HepG2 (cell line): Measurements from ENCODE around the gene NDUFB5.

ENCODE experiments used
- CEBPB ChIP-seq: IDR thresholded peaks from 2 replicates; pipeline ENCODE4 v1.6.1; 2011; ENCODE audit warnings: low read depth, low read length, improper control_type of control experiment, borderline replicate concordance
- CHD2 ChIP-seq: IDR thresholded peaks from 2 replicates; pipeline ENCODE4 v1.6.1; 2011; ENCODE audit warnings: low read depth, low read length, improper control_type of control experiment
- CTCF ChIP-seq: sonication (generic); formaldehyde crosslinking; IDR thresholded peaks from 2 replicates; pipeline ENCODE4 v1.5.0; 2020; ENCODE audit warnings: mild to moderate bottlenecking, missing genetic modification reagents, moderate library complexity
- MAX ChIP-seq: IDR thresholded peaks from 2 replicates; pipeline ENCODE4 v1.6.1; 2012; ENCODE audit warnings: inconsistent platforms
- NFAT5 ChIP-seq: sonication (generic); formaldehyde crosslinking; IDR thresholded peaks from 2 replicates; pipeline ENCODE4 v1.4.0; 2020; ENCODE audit warnings: missing genetic modification reagents
- PLRG1 ChIP-seq: fragments of 450-650 bp; conservative IDR thresholded peaks from 2 replicates; pipeline ENCODE4 v1.6.1; 2016
- POLR2AphosphoS5 ChIP-seq: IDR thresholded peaks from 2 replicates; pipeline ENCODE4 v1.6.1; 2012; ENCODE audit warnings: low read depth, low read length
- SRSF9 ChIP-seq: fragments of 200-400 bp; formaldehyde crosslinking; IDR thresholded peaks from 2 replicates; pipeline ENCODE4 v1.6.1; 2018; ENCODE audit warnings: borderline replicate concordance, mild to moderate bottlenecking, low read depth, low read length; ENCODE audit not compliant: insufficient read depth, poor library complexity, severe bottlenecking
- SUZ12 ChIP-seq: fragments of 150-350 bp; IDR thresholded peaks from 2 replicates; pipeline ENCODE4 v1.6.1; 2014; ENCODE audit warnings: low read depth, low read length
- TF ChIP-seq, protein P1 (sequence below): sonication (generic); formaldehyde crosslinking; IDR thresholded peaks from 2 replicates; pipeline ENCODE4 v1.5.1; 2020; ENCODE audit warnings: missing genetic modification reagents, mild to moderate bottlenecking, borderline replicate concordance

DNA sequence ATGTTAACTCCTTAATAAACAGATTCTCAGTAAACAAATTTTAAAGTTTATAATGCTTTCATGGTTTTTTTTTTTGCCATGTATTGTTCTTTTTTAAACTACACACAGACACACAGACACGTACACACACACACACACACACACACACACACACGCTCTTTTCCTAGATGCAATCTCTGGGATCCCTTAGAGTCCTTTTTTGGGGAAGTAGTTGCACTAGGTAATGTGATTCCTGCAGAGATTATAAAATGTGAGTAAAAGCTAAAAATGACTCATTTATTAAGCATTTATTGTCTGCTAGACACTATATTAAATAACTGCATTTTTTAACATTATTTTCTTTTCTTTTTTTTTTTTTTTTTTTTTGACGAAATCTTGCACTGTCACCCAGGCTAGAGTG, 19.9 kb downstream of the NDUFB5 start:
- TF ChIP-seq NFAT5 (CRISPR knock-in tag) (no peak), SRSF9 (no peak), CHD2 (no peak), CTCF (no peak), SUZ12 (no peak), CEBPB (no peak), PLRG1 (no peak), MAX (no peak), POLR2AphosphoS5 (no peak)
- TF ChIP-seq, protein P1, sequence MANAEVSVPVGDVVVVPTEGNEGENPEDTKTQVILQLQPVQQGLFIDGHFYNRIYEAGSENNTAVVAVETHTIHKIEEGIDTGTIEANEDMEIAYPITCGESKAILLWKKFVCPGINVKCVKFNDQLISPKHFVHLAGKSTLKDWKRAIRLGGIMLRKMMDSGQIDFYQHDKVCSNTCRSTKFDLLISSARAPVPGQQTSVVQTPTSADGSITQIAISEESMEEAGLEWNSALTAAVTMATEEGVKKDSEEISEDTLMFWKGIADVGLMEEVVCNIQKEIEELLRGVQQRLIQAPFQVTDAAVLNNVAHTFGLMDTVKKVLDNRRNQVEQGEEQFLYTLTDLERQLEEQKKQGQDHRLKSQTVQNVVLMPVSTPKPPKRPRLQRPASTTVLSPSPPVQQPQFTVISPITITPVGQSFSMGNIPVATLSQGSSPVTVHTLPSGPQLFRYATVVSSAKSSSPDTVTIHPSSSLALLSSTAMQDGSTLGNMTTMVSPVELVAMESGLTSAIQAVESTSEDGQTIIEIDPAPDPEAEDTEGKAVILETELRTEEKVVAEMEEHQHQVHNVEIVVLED (CRISPR knock-in tag), result no peak
